NCI-H2196 treated with DMSO at 0.1 percent for 48 hours (cell line): ENCODE measurements around the gene CACNA2D3.

ENCODE experiments used
- DNase-seq: peaks from one replicate; lab custom pipeline; 2025; ENCODE audit not compliant: unreplicated experiment; lab: John Stamatoyannopoulos, UW

CACNA2D3 gene

GRCh38 chr3:54324103-54324502, 201.8 kb downstream of the CACNA2D3 start:
- DNase-seq: no peak

DNA sequence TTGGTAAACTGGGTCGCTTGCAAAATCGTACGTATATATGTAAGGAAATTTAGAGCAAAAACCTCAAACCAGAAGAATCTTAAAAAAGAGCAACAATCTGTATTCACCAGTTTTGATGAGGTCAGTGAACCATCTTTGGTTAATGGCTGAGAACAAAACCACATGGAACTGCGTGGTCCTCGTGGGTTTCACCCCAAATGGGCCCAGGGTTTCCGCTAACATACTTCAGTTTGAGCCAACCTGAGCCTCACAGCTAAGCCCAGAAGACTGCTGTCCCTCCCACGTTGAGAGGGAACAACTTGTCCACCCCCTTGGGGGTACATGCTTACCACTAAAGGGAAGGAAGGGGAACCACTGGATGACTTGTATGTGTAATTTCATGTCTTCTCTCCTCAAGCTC, 204.6 kb downstream of the CACNA2D3 start:
- no peak for DNase-seq

DNA sequence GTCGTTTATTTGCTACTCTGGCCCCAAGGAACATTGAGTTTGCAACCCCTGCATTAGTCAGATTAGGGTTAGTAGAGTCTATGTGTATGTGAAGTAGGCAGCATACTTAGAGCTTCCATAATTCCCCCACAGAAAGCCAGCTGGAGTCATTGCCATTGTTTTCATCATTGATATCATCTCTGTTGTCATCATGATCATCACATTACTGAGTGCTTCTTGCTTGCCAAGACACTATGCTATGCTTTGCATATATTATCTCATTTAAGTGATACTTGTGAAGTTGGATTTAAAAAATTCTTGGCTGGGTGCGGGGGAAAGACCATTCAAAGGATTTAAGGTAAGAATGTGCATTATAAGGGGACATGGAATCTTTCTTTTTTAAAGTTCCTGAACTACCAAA, 209.0 kb downstream of the CACNA2D3 start:
- no peak for DNase-seq

DNA sequence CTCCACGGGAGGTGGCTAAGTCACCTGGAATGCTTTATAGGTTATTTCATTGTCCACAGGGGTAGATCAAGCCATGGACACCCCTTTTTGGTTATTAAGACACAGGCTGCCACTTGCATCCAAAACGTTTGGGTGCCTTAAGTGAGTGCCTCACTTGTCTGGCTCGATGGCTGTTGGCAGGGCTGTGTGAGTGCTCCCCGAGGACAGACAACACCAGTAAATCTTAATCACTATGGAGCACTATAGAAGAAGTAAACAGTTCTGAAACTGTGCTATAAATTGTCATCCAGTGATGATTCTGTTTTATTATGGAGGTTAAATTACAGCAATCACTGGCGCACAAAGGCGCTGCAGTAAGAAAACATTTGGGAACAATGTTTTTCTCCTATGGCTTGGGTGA, 215.5 kb downstream of the CACNA2D3 start:
- DNase-seq: no peak

- DNase-seq: no peak
Observed at GRCh38 chr3:54339608-54340007, 217.3 kb downstream of the CACNA2D3 start.

DNA sequence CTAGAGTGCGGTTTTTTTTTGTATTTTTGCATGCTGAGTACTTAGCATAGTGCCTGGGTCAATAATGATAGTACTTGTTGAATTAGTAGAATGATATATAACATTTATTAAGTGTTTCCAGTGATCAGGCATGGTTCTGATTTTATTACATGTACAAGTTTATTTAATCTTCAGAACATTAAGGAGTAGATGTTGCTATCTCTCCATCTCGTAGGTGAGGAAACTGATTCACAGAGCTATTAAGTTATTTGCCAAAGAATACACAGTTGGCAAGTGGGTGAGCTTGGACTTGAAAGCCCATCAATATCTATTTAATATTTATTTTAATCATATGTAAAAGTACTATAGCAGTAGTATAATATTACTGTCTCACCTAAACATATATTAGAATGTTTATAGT, 219.5 kb downstream of the CACNA2D3 start:
- DNase-seq: no peak

GRCh38 chr3:54342676-54343075, 220.3 kb downstream of the CACNA2D3 start:
- no peak for DNase-seq

DNA sequence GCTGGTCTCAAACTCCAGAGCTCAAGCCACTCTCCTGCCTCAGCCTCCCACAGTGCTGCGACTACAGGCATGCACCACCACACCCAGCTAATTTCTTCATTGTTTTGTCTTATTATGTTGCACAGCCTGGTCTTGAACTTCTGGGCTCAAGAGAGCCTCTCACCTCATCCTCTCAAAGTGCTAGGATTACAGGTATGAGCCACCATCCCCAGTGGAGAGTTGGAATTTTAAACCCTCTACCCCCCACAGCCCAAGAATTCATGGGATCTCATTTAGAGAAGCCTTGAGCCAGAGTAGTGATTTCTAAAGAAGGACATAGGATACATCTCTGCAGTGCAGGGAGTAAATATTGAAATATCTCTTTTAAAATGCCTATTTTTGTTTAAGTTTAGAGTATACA, 221.1 kb downstream of the CACNA2D3 start:
- DNase-seq: no peak

- DNase-seq: no peak
Observed at GRCh38 chr3:54344601-54345231, 222.4 kb downstream of the CACNA2D3 start.

DNA sequence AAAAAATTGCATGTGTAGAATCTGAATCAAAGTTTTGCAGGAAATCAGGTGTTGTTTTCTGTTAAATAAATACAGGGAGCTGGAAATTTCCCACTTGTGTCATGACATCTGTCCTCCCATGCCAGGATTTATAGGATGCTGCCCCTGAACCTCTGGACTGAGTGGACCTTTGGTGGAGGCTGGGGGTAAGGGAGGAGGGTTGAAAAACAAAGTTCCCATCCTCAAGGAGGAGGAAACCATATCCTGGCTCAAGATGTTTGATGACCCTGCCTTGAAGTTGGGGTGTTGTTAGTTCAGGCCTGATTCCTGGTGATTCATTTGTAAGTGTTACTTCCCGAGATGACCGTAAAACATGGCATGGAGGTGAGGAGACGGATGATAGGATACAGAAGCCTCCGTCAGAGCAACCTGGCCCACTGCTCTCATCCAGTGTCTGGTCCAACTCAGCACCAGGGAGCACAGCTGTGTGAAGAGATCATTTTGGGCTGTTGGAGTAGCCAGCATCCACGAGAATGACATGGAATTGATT, 223.6 kb downstream of the CACNA2D3 start:
- DNase-seq: no peak

- no peak for DNase-seq
Observed at GRCh38 chr3:54347060-54347459, 224.7 kb downstream of the CACNA2D3 start.

- DNase-seq: no peak
Observed at GRCh38 chr3:54347933-54348332, 225.6 kb downstream of the CACNA2D3 start.

- DNase-seq: no peak
Observed at GRCh38 chr3:54349231-54349652, 226.9 kb downstream of the CACNA2D3 start.

- DNase-seq: no peak
Observed at GRCh38 chr3:54349691-54350090, 227.3 kb downstream of the CACNA2D3 start.

DNA sequence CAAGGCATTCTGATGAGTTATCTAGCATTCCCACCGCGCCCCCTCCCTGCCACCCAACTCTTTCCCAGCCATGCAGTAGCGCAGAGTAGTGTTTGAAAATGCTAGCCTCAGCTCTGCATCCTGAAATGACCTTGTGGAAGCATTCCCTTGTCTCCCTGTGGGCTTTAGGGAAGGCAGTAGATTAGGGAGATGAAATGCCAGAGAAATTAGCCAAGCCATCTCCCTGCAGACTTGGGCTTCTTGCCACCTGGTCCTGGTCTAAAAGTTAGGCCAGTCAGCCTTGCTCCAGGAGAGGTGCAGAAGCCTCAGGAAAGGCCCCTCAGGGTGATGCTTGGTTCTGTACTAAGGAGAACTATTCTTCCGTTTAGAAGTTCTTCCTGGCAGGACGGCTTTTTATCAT, 231.2 kb downstream of the CACNA2D3 start:
- no peak for DNase-seq

- DNase-seq: no peak
Observed at GRCh38 chr3:54353946-54354345, 231.6 kb downstream of the CACNA2D3 start.

GRCh38 chr3:54355800-54356199, 233.4 kb downstream of the CACNA2D3 start:
- no peak for DNase-seq

DNA sequence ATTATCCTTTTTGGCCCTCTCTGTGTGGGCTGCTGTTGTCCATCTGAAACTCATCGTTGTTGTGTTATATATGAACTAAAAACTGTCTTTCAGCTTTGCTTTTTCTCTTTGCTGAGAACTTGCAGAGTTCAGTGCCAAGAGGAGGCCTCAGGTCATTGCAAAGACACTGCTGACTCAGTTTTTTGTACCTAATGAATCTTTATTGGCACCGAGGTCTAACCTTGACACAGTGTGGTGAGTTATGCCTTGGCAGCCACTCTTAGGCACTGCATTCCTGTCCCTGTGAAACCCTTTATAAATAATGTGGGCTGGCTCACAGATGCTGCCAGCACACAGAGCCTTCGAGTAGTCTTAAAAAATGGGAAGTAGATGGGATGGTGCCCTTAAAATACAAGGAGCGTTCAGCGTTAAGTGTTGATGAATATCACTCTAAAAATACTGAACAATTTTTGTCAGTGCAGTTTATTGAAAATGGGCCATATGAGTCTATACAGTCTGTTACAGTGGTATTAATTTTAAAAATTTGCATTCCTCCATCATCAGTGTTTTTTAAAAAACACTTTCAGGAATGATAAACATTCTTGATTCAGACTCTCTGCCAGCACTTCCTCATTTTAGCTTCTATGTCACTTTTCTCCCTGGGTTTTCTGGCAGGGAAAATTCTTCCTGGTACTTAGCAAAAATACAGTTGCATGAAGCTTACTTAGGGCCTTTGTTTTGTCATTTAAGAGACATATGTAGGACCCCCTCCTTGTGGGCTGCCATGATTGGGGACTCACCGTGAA, 234.1 kb downstream of the CACNA2D3 start:
- DNase-seq: no peak

DNA sequence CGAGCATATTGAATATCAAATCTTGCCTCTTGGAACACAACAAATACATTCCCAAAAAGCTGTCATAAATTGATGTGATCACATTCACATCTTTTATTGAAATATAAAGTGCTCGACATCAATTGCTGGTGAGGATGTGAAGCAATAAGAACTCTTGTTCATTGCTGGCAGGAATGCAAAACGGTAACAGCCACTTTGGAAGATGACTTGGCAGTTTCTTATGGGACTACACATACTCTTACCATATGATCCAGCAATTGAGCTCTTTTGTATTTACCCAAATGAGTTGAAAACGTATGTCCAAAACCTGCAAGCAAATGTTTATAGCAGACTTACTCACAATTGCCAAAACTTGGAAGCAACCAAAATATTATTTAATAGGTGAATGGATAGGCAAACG, 234.9 kb downstream of the CACNA2D3 start:
- no peak for DNase-seq

GRCh38 chr3:54358316-54358715, 236.0 kb downstream of the CACNA2D3 start:
- DNase-seq: no peak

DNA sequence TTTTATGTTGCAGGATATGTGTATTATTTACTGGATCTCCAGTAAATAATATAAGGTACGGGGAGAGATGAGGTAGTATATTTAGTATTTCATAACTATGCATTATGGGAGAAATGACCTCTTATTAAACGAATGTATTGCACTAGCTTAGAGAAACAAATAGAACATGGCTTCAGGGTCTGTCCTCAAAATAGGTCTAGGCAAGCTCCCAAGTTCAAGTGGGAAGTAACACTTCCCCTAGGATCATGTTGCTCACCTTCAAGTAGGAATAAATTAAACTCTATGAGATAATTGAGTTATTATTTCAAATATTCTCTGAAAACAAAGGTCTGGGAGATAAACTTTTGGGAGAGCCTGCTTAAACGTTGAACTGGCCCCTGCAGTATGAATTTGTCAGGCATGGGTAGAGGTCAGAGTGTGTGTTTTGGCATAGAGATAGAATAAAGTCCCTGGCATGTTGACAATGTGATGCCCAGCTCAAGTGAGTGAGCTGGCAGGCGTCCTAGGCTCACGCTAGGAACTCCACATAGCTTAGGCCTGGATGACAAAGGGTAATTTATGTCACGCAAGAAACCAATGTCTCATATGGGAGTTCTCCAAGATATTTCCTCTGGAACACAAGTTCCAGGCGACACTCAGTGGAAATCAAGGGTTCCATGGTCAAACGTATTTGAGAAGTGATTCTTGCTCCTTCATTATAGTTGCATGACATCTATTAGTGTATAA, 236.8 kb downstream of the CACNA2D3 start:
- peak; percentile 65 for DNase-seq

DNA sequence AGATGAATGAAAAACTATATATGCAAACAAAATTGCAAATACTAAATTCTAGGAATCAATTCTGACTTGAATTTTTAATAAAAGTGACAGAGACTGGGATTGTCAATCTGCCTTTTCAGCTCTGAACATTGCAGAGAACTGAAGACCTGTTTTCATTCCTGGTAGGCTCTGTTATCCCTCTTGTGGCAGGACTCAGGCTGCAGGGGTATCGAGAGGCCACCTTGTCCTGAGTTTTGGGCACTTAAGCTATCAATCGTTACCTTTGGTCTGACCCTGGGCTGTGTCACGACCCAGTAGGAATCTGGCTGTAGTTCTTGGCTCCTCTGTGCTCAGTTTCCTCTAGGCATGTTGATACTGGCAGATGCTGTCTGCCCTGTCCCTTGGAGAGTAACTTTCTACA, 238.0 kb downstream of the CACNA2D3 start:
- no peak for DNase-seq
